Neural cell (in vitro differentiated cells): ENCODE measurements around the gene WWTR1. TPM values are rescaled to one million over a fixed set of nuclear protein-coding genes. Genes with fewer than 3 reads are reported as not detected.

ENCODE experiments used
- H2AFZ ChIP-seq: fragments of 200-600, 300-800 bp; sonication (generic), shearing (Covaris generic); 2 replicates; pipeline ENCODE4 v1.6.0; 2014; ENCODE audit warnings: low read depth, mild to moderate bottlenecking, antibody characterized with exemption, low read length, moderate library complexity
- H3F3A ChIP-seq: fragments of 200-600 bp; shearing (Covaris generic); 2 replicates; pipeline ENCODE4 v1.6.1; 2016; ENCODE audit warnings: mild to moderate bottlenecking, moderate library complexity, mixed read lengths, antibody characterized with exemption, low read length; ENCODE audit not compliant: insufficient read depth, poor library complexity, severe bottlenecking
- H3K27ac ChIP-seq: fragments of 200-600, 300-800 bp; sonication (generic), shearing (Covaris generic); 2 replicates; pipeline ENCODE4 v1.5.1; 2014; ENCODE audit warnings: mild to moderate bottlenecking, low read length, moderate library complexity
- H3K27me3 ChIP-seq: fragments of 300-800, 200-600 bp; sonication (generic), shearing (Covaris generic); 2 replicates; pipeline ENCODE4 v1.6.0; 2014; ENCODE audit warnings: mild to moderate bottlenecking, low read depth, low read length, moderate library complexity; ENCODE audit not compliant: insufficient read depth
- H3K36me3 ChIP-seq: fragments of 300-800, 200-600 bp; sonication (generic), shearing (Covaris generic); 2 replicates; pipeline ENCODE4 v1.5.1; 2014; ENCODE audit warnings: mild to moderate bottlenecking, antibody characterized with exemption, low read length, moderate library complexity; ENCODE audit not compliant: insufficient read depth
- H3K4me2 ChIP-seq: fragments of 300-800, 200-600 bp; sonication (generic), shearing (Covaris generic); 2 replicates; pipeline ENCODE4 v1.6.0; 2014; ENCODE audit warnings: mild to moderate bottlenecking, low read length
- H3K4me3 ChIP-seq: fragments of 300-800, 200-600 bp; sonication (generic), shearing (Covaris generic); 2 replicates; pipeline ENCODE4 v1.5.1; 2014; ENCODE audit warnings: mild to moderate bottlenecking, low read length, moderate library complexity
- H3K79me2 ChIP-seq: fragments of 200-600 bp; shearing (Covaris generic); replicated peaks from 2 replicates; pipeline ENCODE4 v1.6.0; 2014; ENCODE audit warnings: mild to moderate bottlenecking, low read length, moderate library complexity; ENCODE audit not compliant: insufficient read depth
- H3K9ac ChIP-seq: fragments of 300-800, 200-600 bp; sonication (generic), shearing (Covaris generic); 2 replicates; pipeline ENCODE4 v1.6.1; 2016; ENCODE audit warnings: mild to moderate bottlenecking, low read length, mixed read lengths
- H3K9me2 ChIP-seq: fragments of 200-600 bp; shearing (Covaris generic); 2 replicates; pipeline ENCODE4 v1.6.1; 2016; ENCODE audit warnings: mild to moderate bottlenecking, low read length, mixed read lengths; ENCODE audit not compliant: insufficient read depth
- H3K9me3 ChIP-seq: fragments of 200-600, 300-800 bp; sonication (generic), shearing (Covaris generic); 2 replicates; pipeline ENCODE4 v1.6.1; 2016; ENCODE audit warnings: mild to moderate bottlenecking, mixed run types, low read length, moderate library complexity, mixed read lengths
- H4K20me1 ChIP-seq: fragments of 200-600 bp; shearing (Covaris generic); 2 replicates; pipeline ENCODE4 v1.6.1; 2016; ENCODE audit warnings: mild to moderate bottlenecking, mixed run types; ENCODE audit not compliant: insufficient read depth
- CTCF ChIP-seq: fragments of 450-650 bp; IDR thresholded peaks from 2 replicates; pipeline ENCODE4 v1.5.1; 2014; ENCODE audit warnings: antibody characterized with exemption, mild to moderate bottlenecking, moderate library complexity; ENCODE audit not compliant: poor library complexity, severe bottlenecking
- EZH2 ChIP-seq: fragments of 200-600, 300-800 bp; shearing (Covaris generic), sonication (generic); IDR thresholded peaks from 2 replicates; pipeline ENCODE4 v1.6.1; 2014; ENCODE audit warnings: antibody characterized with exemption, low read length, borderline replicate concordance, mild to moderate bottlenecking; ENCODE audit not compliant: insufficient read depth, poor library complexity, severe bottlenecking
- MXI1 ChIP-seq: fragments of 450-650 bp; conservative IDR thresholded peaks from 2 replicates; pipeline ENCODE4 v1.6.1; 2014; ENCODE audit warnings: antibody characterized with exemption, mild to moderate bottlenecking; ENCODE audit not compliant: poor library complexity, severe bottlenecking
- POLR2AphosphoS5 ChIP-seq: IDR thresholded peaks from 2 replicates; pipeline ENCODE4 v1.6.1; 2012
- RAD21 ChIP-seq: fragments of 450-650 bp; conservative IDR thresholded peaks from 2 replicates; pipeline ENCODE4 v1.6.1; 2014; ENCODE audit warnings: antibody characterized with exemption, mild to moderate bottlenecking, moderate library complexity
- REST ChIP-seq: IDR thresholded peaks from 2 replicates; pipeline ENCODE4 v1.6.1; 2012; ENCODE audit warnings: borderline replicate concordance
- SMC3 ChIP-seq: fragments of 450-650 bp; conservative IDR thresholded peaks from 2 replicates; pipeline ENCODE4 v1.6.1; 2014; ENCODE audit warnings: antibody characterized with exemption, mild to moderate bottlenecking, moderate library complexity; ENCODE audit not compliant: poor library complexity
- TAF1 ChIP-seq: IDR thresholded peaks from 2 replicates; pipeline ENCODE4 v1.6.1; 2012; ENCODE audit warnings: low read depth
- polyA plus RNA-seq: library from polyadenylated mRNA; depleted of rRNA; stranded (reverse); fragments of >200 nt; gene quantifications from 2 replicates; pipeline ENCODE4 v1.2.3, GENCODE V29; 2014

The WWTR1 gene
- polyA plus RNA-seq, 1 donor from 2014 or later: 0.97 TPM

- no peak overlapping the region for H3K9ac ChIP-seq
Observed at GRCh38 chr3:149501524-149501923, 156.3 kb downstream of the WWTR1 start.

GRCh38 chr3:149497966-149498670 lies 159.7 kb downstream of the WWTR1 start:
- H3F3A ChIP-seq: no peaks in the 10 kb centered on the region
- no peaks in the 10 kb centered on the region for H4K20me1 ChIP-seq
- no peak overlapping the region for H3K27ac ChIP-seq
- H3K9me2 ChIP-seq: no peaks in the 10 kb centered on the region
- no peaks in the 10 kb centered on the region for H3K27me3 ChIP-seq
- H3K36me3 ChIP-seq: no peaks in the 10 kb centered on the region
- no peaks in the 10 kb centered on the region for H3K9me3 ChIP-seq
- H3K79me2 ChIP-seq: no peaks in the 10 kb centered on the region
- TF ChIP-seq EZH2 (no peak), TAF1 (no peak), REST (no peak), SMC3 (no peak)
- no peak overlapping the region for H3K4me3 ChIP-seq
- H2AFZ ChIP-seq: no peak overlapping the region
- no peak overlapping the region for H3K9ac ChIP-seq
- H3K4me2 ChIP-seq: no peak overlapping the region

More at GRCh38 chr3:149501524-149501923, 156.3 kb downstream of the WWTR1 start:
- Histone ChIP-seq H3F3A (no peaks in the 10 kb centered on the region), H3K9me3 (no peaks in the 10 kb centered on the region), H3K79me2 (no peaks in the 10 kb centered on the region), H3K36me3 (no peaks in the 10 kb centered on the region), H3K27me3 (no peaks in the 10 kb centered on the region), H3K4me3 (no peak overlapping the region), H3K27ac (no peak overlapping the region), H4K20me1 (no peaks in the 10 kb centered on the region), H2AFZ (no peak overlapping the region), H3K9me2 (no peaks in the 10 kb centered on the region), H3K4me2 (no peak overlapping the region)
- no peak for TF ChIP-seq EZH2
- TF ChIP-seq REST: no peak
- no peak for TF ChIP-seq POLR2AphosphoS5

GRCh38 chr3:149496891-149497290 lies 160.9 kb downstream of the WWTR1 start:
- Histone ChIP-seq H3K9ac (no peak overlapping the region), H4K20me1 (no peaks in the 10 kb centered on the region), H3K27me3 (no peaks in the 10 kb centered on the region), H3K4me3 (no peak overlapping the region), H3K4me2 (no peak overlapping the region), H3K27ac (no peak overlapping the region), H3K9me2 (no peaks in the 10 kb centered on the region), H2AFZ (no peak overlapping the region), H3F3A (no peaks in the 10 kb centered on the region), H3K36me3 (no peaks in the 10 kb centered on the region), H3K9me3 (no peaks in the 10 kb centered on the region), H3K79me2 (no peaks in the 10 kb centered on the region)
- TF ChIP-seq MXI1 (no peak), POLR2AphosphoS5 (no peak), RAD21 (no peak), TAF1 (no peak), CTCF (no peak), REST (no peak), SMC3 (no peak)
